Astrocyte of the spinal cord (primary cell): ENCODE measurements around the gene GARIN5B.
"Not testable (repeated sequence)": the region's sequence is repeated elsewhere in the genome, so short reads cannot be mapped to it uniquely, and the experiment has no call there.

Experiments
- DNase-seq: peaks from one replicate; pipeline ENCODE4 v3.0.0; 2011; ENCODE audit warnings: low read depth, low spot score
- H3K4me3 ChIP-seq: 2 replicates; pipeline ENCODE4 v1.5.1; 2011; ENCODE audit warnings: low read depth, mild to moderate bottlenecking, low read length, moderate library complexity
- CTCF ChIP-seq: IDR thresholded peaks from 2 replicates; pipeline ENCODE4 v1.5.1; 2012; ENCODE audit warnings: low read depth, mild to moderate bottlenecking, low read length, inconsistent platforms
- in situ Hi-C: cut with HindIII; loops from 2 replicates; pipeline ENCODE4 v1.10.0; 2017; ENCODE audit warnings: low sequenced_read_pairs

GARIN5B gene

GRCh38 chr19:55362990-55363716 is at the start of gene GARIN5B:
Gene GARIN5B (minus strand): TSS chr19:55363260. CDS start chr19:55363066, 194 bp downstream.
- TF ChIP-seq CTCF = no peak
- H3K4me3 ChIP-seq = no peak within 1 kb of the TSS
- DNase-seq = no peak
- in situ Hi-C loops = no loop called here

GRCh38 chr19:55410168-55410567 is 47.1 kb upstream of the GARIN5B start:
- no peak for DNase-seq
- no peak overlapping the region for H3K4me3 ChIP-seq
- TF ChIP-seq CTCF = no peak
- in situ Hi-C loops = no loop called here

GRCh38 chr19:55409179-55409578 is 46.1 kb upstream of the GARIN5B start:
- in situ Hi-C loops, DNase-seq, H3K4me3 ChIP-seq: not testable (repeated sequence)

- in situ Hi-C loops = no loop called here
- DNase-seq = no peak
- H3K4me3 ChIP-seq = peak overlapping the region; percentile 36
- TF ChIP-seq CTCF = no peak
Observed at GRCh38 chr19:55408533-55408872, 45.4 kb upstream of the GARIN5B start.

GRCh38 chr19:55407800-55408532 is 44.9 kb upstream of the GARIN5B start:
- peak overlapping the region; percentile 51 for H3K4me3 ChIP-seq
- DNase-seq = peak; percentile 100
- no peak for TF ChIP-seq CTCF
- in situ Hi-C loops = no loop called here

- H3K4me3 ChIP-seq = peak within 1 kb of the TSS; percentile 80
- DNase-seq, in situ Hi-C loops: not testable (repeated sequence)
Observed at GRCh38 chr19:55407550-55407799, 44.4 kb upstream of the GARIN5B start, which contains the start of gene UBE2S. Gene UBE2S (minus strand): TSS chr19:55407788. CDS start chr19:55407589, 199 bp downstream.

- in situ Hi-C loops = no loop called here
- TF ChIP-seq CTCF = no peak
- DNase-seq = peak; percentile 25
- H3K4me3 ChIP-seq = peak overlapping the region; percentile 80
Observed at GRCh38 chr19:55406826-55407549, 43.9 kb upstream of the GARIN5B start.
